IPS-NIHi7 (cell line): ENCODE data around the gene SNX17.
"Not testable (repeated sequence)": the region's sequence is repeated elsewhere in the genome, so short reads cannot be mapped to it uniquely, and the experiment has no call there.

Experiments
- DNase-seq: peaks from one replicate; pipeline ENCODE4 v3.0.0; 2012; ENCODE audit warnings: mixed read lengths; ENCODE audit errors: extremely low spot score

Gene SNX17, protein sequence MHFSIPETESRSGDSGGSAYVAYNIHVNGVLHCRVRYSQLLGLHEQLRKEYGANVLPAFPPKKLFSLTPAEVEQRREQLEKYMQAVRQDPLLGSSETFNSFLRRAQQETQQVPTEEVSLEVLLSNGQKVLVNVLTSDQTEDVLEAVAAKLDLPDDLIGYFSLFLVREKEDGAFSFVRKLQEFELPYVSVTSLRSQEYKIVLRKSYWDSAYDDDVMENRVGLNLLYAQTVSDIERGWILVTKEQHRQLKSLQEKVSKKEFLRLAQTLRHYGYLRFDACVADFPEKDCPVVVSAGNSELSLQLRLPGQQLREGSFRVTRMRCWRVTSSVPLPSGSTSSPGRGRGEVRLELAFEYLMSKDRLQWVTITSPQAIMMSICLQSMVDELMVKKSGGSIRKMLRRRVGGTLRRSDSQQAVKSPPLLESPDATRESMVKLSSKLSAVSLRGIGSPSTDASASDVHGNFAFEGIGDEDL

DNA sequence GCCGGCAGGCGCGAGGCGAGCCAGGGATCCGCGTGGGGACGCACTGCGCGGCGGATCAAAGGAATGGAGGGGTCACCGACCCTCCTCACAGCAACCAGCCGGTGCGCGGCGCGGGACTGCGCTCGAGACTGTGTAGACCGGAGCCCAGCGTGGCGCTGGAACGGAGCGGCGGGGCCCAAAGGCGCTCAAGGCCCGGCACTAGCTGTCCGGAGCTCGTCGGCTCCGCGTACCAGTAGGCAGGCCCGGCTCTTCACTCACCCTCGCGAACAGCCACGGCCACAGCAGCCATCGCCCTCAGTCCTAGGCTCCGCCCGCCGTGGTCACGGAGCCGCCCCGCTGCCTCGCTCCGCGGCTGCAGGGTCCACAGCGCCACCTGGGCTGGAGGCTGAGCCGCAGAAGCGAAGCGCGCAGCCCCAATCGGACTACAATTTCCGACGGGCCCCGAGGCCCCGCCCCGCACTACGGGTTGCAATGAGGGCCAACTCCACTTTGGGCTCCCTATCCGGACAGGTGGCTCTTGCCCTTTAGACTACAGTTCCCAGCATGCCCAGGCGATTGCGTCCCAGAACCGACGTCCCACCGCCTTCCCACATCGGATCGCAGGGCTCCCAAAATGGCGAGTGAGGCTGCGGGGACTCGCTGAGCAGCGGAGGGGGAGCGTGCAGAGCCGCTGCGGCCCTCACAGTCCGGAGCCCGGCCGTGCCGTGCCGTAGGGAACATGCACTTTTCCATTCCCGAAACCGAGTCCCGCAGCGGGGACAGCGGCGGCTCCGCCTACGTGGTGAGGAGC, at the start of gene SNX17, which contains the start of gene EIF2B4:
Gene SNX17 (plus strand): TSS at position 591 of the 790 bp plus-strand sequence. CDS start 128 bp downstream, at position 719.
Gene EIF2B4 (minus strand): TSS at position 313 of the 790 bp plus-strand sequence. CDS start 24 bp downstream, at position 289.
- DNase-seq, result peak; percentile 91

DNA sequence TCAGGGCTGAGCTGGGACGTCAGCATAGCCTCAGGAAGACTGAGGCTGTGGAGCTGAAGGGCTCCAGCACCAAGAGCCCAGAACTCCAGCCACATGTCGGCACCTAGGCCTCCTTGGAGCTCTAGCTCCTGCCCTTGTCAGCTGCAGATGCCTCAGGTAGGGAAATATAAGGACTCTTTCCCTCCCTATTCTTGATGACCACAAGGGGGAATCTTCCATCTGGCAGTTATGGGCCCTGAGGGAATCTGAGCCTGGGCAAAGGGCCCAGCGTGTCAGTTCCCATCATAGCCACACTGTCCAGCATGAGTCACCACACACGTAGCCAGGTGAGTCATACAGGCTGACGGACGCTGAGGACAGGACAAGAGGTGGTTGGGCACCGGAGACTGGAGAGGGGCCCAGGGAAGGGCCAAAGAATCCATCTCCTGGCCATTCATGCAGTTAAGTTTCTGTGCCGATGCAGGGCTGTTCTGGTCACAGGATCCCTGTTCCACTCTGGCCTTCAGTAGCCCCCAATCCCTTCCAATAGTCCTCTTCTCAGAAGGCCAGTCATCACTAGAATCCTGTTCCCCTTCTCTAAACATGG, 49.4 kb upstream of the SNX17 start:
- DNase-seq, result peak; percentile 73

DNA sequence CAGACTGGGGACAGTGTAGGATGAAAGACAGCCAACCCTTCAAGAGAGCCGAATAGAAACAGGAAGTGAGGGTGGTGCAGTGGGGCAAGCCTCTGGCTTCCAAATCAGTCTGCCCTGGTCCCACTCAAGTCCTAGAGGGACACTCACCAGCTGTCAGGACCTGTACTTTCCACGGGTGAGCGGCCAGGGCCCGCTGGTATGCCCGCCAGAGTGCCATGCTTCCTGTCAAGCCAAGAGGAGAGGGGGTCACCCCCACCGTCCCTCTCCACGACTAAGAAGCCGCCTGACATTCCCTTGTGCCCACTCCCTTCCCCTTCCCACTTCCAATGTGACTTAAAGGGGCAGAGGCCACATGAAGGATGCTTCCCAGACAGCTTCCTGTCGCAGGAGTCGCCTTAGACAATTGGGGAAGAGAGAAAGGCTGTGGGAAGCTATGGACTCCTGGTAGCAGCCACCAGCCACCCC, 48.1 kb upstream of the SNX17 start:
- DNase-seq, result no peak

DNA sequence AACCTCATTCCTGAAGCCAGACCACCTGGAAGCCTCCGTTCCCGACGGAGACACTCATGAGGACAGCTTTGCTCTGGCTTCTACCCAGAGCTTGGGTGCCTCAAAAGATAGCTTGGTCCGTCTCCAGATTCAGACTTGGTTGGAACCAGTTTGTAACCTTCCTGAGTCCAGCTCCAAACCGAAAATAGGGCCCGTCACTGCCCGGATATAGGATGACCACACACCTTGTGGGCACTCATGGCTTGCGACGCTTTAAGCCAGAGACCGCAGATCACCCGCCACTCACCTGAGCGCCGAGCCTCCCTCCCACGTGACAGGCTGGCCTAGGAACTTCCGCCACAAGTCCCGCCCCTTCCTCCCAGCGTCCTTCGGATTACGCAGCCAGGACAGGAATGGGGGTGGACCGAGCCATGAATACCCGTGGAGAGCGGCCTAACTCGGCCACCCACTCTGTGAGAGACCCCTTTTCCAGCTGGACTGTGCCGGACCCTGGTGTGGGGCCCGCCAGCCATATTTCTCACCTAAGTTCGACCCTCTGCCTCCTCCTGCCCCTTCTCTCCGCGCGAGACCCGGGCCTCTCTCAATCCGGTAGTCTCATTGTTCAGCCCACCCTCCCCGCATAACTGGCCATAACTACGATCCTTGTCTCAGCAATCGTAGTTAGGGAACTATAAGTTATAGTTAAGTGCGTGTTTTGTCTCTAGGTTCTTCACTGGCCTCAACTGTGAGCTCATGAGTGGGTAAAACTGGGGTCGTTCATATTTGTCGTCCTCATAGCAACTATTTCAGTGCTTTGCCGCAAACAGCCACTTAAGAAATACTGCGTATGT, 47.4 kb upstream of the SNX17 start, which contains the start of gene MPV17:
Gene MPV17 (minus strand): TSS at position 332 of the 830 bp plus-strand sequence. CDS start 580 bp downstream, outside the sequence.
- peak; percentile 99 for DNase-seq

DNA sequence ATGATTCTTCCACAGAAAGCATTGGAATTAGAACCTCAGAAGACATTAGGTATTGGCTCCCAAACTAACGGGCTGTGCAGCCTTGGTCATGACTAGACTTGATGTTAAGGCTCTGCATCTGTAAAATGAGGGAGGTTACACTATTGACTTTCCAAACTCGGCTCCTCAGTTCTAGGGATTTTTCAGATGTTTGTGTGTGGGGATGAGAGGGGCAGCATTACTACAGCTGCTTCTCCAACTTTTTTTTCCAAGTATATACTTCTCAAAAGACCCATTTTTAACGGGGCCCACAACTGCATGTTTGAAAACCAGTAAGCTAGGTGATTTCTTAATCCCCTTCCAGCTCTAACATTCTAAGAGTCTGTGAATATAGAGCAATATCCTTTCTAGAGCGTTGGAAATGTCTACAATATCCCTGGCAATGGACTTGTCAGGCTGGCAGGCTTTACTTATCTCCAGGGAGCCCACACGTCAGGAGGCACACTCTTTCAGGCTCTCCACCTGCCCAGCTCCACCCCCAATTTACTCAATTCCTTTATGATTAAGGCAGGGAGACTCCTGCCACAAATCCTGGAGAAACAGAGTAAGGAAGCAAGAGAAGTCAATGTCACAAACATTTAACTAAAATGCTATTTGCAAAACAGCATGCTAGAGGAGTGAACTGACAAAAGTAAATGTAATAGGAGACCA, 46.7 kb upstream of the SNX17 start:
- no peak for DNase-seq

DNA sequence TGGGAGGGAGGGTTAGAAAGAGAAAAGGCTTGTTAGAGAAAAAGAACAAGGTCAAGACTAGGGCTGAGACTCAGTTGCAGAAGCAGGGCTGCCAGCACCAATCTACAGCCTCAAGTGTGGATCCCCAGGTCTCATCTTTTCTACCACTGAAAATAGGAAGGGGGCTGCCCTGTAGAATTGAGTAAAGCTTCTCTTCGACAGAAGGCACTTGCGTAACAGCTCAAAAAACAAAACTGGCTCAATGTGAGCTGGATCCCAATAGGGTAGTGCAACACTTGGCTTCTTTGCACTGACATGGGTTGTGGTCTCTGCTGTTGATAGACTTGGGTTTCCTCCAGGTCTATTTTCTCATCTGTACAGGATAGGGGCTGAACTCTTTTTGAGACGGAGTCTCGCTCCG, 45.7 kb upstream of the SNX17 start:
- no peak for DNase-seq

DNA sequence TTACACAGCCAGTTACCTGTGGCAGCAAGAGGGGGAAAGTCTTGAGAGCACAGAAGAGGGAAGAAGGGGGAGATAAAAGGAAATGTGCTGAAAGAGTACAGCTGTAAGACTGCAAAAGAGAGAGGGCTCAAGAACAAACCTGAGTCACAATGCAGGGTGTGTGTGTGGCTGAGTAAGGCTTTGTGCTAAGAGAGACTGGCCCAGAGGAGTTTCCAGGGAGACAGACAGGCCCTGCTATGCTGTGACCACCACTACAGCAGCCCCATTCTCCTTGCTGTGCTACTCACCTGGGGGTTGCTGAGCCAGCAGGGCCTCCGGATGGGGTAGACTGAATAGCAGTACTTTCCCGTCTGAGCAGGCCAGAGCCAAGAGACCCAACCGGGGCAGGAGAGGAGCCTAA, 35.1 kb upstream of the SNX17 start:
- DNase-seq, result no peak

DNA sequence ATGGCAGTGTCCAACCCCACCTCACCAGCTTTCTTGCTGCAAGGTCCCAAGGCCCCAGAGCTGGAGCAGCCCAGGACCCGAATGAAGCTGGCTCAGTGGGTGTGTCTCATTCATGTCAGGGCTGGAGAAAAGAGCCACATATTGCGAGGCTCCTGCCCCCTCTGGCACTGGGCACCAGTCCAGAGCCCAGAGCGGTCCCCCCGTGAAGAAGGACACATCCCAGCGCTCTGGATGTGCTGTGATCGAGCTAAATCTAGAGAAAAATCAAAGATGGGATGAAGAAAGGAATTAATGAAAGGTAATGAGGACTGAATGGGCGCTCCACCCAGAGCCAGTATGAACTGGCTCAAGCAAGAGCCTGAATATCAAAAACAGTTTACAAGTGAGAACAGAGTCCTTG, 34.2 kb upstream of the SNX17 start:
- DNase-seq, result no peak

DNA sequence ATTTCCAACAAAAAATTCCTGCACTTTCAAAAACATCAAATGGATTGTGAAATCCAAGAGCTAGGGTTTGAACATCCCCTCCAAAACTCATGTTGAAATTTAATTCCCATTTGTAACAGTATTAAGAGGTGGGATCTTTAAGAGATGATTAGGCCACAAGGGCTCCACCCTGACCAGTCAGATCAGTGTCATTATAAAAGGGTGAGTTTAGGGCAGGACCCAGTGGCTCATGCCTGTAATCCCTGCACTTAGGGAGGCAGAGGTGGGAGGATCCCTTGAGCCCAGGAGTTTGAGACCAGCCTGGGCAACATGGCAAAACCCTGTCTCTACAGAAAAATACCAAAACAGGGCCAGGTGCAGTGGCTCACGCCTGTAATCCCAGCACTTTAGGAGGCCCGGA, 22.8 kb upstream of the SNX17 start:
- DNase-seq, result no peak

DNA sequence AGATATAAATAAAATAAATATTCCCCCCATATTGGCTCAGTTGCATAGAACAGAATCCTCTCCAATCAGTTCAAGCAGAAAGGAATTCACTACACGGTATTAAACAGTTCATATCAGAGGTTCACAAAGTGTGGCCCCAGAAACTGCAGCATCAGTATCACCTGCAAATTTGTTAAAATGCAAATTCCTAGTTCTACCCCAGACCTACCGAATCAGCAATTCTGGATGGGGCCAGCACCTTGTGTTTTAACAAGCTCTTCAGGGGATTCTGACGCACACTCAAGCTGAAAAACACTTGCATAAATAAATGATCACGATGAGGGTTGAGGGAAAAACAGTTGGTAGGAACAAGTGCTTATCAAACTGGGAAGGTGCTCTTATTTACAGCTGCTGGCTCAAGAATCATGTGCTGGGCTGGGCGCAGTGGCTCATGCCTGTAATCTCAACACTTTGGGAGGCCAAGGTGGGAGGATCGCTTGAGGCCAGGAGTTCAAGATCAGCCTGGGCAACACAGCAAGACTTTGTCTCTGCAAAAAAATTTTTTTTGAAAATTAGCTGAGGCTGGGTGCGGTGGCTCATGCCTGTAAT, 20.2 kb upstream of the SNX17 start:
- no peak for DNase-seq

DNA sequence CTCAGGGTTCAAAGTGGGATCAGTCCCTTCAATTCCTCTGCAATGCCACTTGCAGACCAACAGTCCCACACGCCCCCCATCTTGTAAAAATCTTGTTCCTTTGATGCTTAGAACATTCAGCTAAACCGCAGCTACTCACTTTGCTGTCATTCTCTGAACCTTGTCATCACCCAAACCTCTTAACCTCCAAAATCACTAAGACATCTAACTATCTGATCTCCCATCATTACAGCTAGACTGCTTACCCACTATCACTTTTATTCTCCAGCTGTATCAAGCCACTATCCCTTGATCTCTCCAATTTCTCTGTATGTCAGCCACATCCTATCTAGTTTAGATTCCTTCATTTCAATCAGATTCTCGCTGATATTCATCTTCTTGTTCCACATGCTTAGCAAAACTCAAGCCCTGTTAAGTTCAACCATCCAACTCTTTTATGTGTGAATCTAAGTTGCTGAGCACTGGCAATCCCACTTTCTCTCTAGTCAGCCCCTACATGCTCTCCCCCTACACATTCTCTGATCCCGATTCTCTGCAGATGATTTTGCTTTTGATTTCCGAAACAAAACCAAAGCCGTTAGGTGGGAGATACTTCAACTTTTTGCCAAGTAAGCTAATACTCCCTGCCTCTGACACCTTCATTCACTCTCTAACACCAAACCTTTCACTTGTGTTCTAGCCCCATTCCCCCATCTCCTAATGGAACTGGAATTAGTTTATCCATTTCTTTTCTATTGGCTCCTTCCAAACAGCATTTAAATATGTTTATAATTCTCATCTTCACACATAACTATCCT, 18.4 kb upstream of the SNX17 start:
- DNase-seq, result no peak

DNA sequence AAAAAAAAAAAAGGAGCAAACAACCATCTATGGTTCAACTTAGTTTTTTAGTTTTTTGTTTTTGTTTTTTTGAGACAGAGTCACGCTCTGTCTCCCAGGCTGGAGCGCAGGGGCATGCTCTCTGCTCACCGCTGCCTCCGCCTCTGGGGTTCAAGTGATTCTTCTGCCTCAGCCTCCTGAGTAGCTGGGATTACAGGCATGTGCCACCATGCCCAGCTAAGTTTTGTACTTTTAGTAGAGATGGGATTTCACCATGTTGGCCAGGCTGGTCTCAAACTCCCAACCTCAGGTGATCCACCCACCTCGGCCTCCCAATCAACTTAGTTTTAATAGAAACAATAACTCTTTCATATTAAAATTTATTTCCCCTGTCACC, 17.0 kb upstream of the SNX17 start:
- DNase-seq, result not testable (repeated sequence)

DNA sequence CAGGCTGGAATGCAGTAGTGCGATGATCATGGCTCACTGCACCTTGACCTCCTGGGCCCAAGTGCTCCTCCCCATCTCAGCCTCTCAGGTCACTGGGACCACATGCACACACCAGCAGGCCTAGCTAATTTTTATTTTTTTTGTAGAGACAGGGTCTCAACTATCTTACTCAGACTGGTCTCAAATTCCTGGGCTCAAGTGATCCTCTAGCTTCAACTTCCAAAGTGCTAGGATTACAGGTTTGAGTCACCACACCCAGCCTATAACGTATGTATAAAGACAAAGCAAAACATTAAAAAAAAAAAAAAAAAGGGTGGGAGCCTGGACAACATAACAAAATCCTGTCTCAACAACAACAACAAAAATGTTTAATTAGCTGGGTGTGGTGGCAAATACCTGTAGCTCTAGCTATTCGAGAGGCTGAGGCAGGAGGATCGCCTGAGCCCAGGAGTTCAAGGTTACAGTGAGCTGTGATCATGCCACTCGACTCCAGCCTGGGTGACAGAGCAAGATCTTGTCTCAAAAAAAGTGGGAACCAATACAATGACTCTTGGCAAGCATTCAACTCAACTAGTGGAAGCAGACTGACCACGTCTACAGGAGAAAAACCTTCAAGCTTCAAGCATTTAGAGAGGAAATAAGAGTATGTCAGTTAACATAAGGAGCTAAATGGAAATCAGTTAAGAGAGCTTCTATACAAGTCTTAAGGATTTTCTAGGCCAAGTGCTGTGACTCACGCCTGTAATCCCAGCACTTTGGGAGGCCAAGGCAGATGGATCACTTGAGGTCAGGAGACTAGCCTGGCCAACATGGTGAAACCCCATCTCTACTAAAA, 16.4 kb upstream of the SNX17 start:
- DNase-seq, result no peak

DNA sequence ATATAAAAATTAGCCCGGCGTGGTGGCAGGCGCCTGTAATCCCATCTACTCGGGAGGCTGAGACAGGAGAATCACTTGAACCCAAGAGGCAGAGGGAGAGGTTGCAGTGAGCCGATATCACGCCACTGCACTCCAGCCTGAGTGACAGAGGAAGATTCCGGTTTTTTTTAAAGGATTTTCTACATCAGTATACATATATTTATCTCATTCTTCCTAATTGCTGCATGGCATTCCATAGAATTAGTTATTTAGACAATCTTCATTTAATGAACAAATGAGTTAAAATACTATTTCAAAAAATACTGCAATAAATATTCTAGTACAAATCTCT, 15.9 kb upstream of the SNX17 start:
- no peak for DNase-seq

DNA sequence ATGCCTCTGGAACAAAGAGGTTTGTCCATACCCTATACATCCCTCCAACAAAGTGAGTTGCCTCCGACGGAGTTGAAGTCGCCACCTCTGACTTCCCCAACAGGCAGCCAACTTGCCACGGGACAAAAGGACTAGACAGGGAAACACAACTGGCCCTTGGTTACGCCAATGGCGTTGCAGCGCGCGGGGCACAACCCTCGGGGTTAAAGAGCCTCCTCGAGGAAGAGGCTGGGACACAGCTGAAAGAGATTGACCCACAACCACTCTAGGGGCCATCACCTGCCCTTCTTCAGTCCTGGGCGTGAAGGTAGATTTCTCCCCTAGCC, 14.4 kb upstream of the SNX17 start:
- peak; percentile 51 for DNase-seq

DNA sequence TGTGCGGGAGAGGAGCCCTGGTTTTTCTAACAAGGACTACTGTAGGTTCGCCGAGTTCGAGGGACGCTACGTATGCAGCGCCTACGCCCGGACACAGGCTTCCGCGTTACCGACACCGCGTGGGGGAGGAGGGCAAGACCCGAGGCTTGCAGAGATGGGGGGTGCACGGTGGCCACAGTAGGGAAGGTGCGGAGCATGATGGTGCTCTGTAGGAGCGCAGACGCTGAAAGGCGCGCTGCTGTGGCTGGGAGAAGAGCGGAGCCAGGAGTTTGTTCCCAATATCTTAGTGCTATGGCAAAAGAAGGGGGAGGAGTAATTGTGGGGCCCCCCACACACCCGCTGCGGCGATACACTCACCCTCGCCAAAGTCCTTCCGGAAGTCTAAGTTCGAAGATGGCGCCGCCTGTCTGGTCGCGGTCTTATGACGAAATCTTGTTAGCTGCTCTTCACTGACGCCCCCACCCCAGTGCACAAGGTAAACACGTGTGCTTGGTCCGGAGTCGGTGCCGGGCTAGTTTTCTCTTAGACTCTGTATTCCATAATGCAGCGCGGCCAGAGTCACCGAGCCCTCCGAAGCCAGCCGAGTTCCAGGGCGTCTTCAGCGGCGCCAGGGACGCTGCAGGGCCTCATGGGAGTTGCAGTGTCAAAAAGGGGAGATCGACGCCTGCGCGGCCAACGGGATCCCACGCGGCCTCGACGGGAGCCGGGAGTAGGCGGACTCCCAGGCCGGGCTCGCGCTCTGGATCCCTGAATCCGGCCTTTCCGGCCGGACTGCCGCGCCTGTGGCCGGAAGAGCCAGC, 13.8 kb upstream of the SNX17 start, which contains the start of gene GTF3C2:
Gene GTF3C2 (minus strand): TSS at position 383 of the 800 bp plus-strand sequence. CDS start 13,210 bp downstream, outside the sequence.
- peak; percentile 91 for DNase-seq

DNA sequence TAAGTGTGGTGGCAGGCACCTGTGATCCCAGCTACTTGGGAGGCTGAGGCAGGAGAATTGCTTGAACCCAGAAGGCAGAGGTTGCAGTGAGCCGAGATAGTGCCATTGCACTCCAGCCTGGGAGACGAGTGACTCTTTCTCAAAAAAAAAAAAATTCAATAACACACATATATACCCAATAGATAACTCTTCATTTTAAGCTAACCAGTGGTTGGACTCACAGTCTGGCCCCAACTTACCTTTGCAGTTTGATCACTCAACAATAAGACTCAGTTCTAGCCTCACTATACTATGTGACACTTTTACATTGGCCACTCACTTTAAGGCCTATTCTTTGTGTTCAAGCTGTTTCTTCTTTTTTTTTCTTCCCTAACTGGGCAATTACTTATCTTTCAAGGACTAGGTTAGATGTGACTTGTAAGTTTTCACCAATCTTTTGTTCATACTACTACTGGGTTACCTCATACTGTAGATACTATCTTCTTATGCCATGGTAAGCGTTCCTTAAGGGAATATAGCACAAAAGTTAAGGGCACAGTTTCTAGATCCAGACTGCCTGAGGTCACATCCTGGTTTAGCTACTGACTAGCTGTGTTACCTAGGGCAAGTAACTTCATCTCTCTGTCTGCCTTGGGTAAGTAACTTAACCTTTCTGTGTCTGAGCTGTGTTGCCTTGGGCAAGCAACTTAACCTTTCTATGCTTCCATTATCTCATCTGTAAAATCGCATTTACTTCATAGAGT, 7.6 kb upstream of the SNX17 start:
- DNase-seq, result no peak
